PFSK-1 (cell line): Measurements from ENCODE around the gene ABL2.

ENCODE experiments used
- POLR2AphosphoS5 ChIP-seq: IDR thresholded peaks from 2 replicates; pipeline ENCODE4 v1.6.1; 2012; ENCODE audit warnings: low read depth, mild to moderate bottlenecking, control low read depth, low read length, moderate library complexity
- REST ChIP-seq, 2 experiments: IDR thresholded peaks; 2 replicates each; pipeline versions ENCODE4 v1.6.1 to v1.8.0; 2011 to 2012; ENCODE audit warnings: low read depth in 2 of 2, low read length in 2 of 2, control low read depth in 1 of 2, inconsistent platforms in 1 of 2, mild to moderate bottlenecking in 1 of 2, moderate library complexity in 1 of 2; ENCODE audit not compliant: insufficient read depth in 1 of 2
- SIN3A ChIP-seq: IDR thresholded peaks from 2 replicates; pipeline ENCODE4 v1.6.1; 2012; ENCODE audit warnings: mild to moderate bottlenecking, low read length, moderate library complexity, borderline replicate concordance; ENCODE audit not compliant: insufficient read depth
- TAF1 ChIP-seq: IDR thresholded peaks from 2 replicates; pipeline ENCODE4 v1.6.1; 2012; ENCODE audit warnings: low read length, control low read depth, borderline replicate concordance; ENCODE audit not compliant: insufficient read depth

DNA sequence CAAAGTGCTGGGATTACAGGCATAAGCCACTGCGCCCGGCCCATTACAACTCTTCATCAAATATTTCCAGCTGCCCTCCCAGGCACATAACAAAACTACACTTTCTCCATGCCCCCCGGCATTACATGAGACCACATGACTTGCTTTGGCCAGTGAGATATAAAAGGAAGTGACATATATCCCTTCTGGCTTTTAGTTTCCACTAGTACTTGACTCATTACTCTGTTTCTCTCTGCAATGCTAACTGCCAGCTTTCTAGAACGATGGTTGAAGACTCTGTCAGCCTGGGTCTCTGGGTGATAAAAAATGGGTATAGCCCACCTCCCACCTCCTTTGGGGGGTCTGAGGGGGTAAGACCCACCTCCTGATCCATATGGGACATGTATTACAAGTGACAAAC lies 24.2 kb downstream of the ABL2 start:
- TF ChIP-seq REST (IDR thresholded peaks at IDR 0.05; ENCODE audit: insufficient read depth in 1 of 2, low read depth in 2 of 2, low read length in 2 of 2) (no peak), TAF1 (no peak), SIN3A (no peak), POLR2AphosphoS5 (no peak)
